ENCODE data around the gene DLX4.

GRCh38 chr17:50014471-50015088 is 45.6 kb downstream of the DLX4 start:
- TF ChIP-seq CTCF (IDR thresholded peaks at IDR 0.05) (no peak), POLR2AphosphoS5 (IDR thresholded peaks at IDR 0.05; ENCODE audit: insufficient read depth in 1 of 2, low read depth in 1 of 2) (no peak), POLR2A (IDR thresholded peaks at IDR 0.05) (no peak)

All from vagina (tissue), 2 donors.